Skeletal muscle tissue (tissue), 4 donors: ENCODE data around the gene NUTF2. TPM values are rescaled to one million over a fixed set of nuclear protein-coding genes. Genes with fewer than 3 reads are reported as not detected.

ENCODE experiments used
- H3K27ac ChIP-seq: one replicate; pipeline ENCODE4 v1.7.0; 2013; ENCODE audit warnings: mild to moderate bottlenecking, low read depth, low read length, inconsistent platforms
- H3K27me3 ChIP-seq, 3 donors: one replicate each; pipeline ENCODE4 v1.7.0; 2013; ENCODE audit warnings: low read length in 3 of 3; ENCODE audit not compliant: control insufficient read depth in 3 of 3, insufficient read depth in 3 of 3
- H3K36me3 ChIP-seq, 3 donors: one replicate each; pipeline ENCODE4 v1.7.0; 2013; ENCODE audit warnings: low read length in 3 of 3; ENCODE audit not compliant: control insufficient read depth in 3 of 3, insufficient read depth in 3 of 3
- H3K4me1 ChIP-seq, 3 donors: one replicate each; pipeline ENCODE4 v1.7.0; 2013; ENCODE audit warnings: low read length in 3 of 3, mild to moderate bottlenecking in 3 of 3; ENCODE audit not compliant: control insufficient read depth in 3 of 3, insufficient read depth in 3 of 3
- H3K4me3 ChIP-seq, 3 donors: one replicate each; pipeline ENCODE4 v1.7.0; 2013; ENCODE audit warnings: low read length in 3 of 3
- H3K9ac ChIP-seq, 3 donors: one replicate each; pipeline ENCODE4 v1.7.0; 2013; ENCODE audit warnings: low read length in 3 of 3, mild to moderate bottlenecking in 3 of 3, moderate library complexity in 2 of 3, low read depth in 1 of 3
- H3K9me3 ChIP-seq, 3 donors: one replicate each; pipeline ENCODE4 v1.7.0; 2013; ENCODE audit warnings: low read length in 3 of 3; ENCODE audit not compliant: control insufficient read depth in 3 of 3
- total RNA-seq: library from RNA; depleted of rRNA; stranded (reverse); fragments of >200 nt; gene quantifications from one replicate; pipeline ENCODE4 v1.2.3, GENCODE V29; 2014
- donor health status: Osteomylitis.

Gene NUTF2
- total RNA-seq, 1 donor from 2014 or later = 94.5 TPM

DNA sequence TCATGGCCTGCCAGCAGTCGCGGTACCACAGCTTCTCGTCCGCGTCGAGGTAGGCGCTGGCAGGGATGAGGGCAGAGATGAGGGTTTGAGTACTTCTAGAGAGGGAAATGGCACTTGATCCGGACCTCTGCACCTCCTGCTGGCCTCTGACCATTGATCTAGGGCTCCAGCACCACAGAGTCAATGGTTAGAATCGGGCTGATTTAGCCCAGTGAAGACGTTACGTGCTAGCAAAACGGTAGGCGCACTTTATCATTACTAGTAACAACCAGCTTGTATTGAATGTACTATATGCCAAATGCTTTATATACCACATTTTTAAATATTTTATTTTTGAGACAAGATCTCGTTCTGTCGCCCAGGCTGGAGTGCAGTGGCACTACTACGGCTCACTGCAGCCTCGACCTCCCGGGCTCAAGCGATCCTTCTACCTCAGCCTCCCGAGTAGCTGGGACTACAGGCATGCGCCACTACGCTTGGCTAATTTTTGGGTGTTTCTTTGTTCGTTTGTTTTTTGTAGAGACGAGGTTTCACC is 39.5 kb upstream of the NUTF2 start:
- H3K9ac ChIP-seq = peak overlapping the region in 2 of 3 donors; percentile 67 to 70

DNA sequence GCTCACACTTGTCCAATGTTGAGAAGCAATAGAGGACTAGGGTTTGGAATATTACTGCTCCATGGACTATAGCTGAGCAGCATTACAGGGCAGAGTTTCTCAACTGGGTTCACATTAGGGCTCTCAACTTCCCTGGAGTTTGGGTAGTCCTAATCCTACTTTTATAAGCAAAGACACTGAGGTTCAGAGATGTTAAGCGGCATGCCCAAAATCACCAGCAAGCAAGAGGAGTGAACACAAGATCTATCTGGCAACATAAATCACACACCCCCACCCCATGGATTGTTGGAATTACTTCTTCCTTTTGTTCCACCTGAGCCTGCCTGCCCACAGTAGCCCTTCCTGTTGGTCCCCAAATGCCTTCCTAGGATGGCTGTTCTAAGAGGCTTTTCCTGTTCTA is 34.8 kb upstream of the NUTF2 start:
- H3K9me3 ChIP-seq = no peaks in the 10 kb centered on the region
- H3K27ac ChIP-seq = no peak overlapping the region
- H3K4me3 ChIP-seq = no peak overlapping the region
- no peak overlapping the region for H3K9ac ChIP-seq
- H3K27me3 ChIP-seq = no peaks in the 10 kb centered on the region
- H3K36me3 ChIP-seq = no peaks in the 10 kb centered on the region
- peaks cover 5 to 7% (median 7%) of the 10 kb centered on the region in 3 donors for H3K4me1 ChIP-seq

More for the DNA sequence above, 39.5 kb upstream of the NUTF2 start:
- H3K27ac ChIP-seq = peak overlapping the region; percentile 96
- H3K36me3 ChIP-seq = peaks cover 4 to 16% (median 13%) of the 10 kb centered on the region in 3 donors
- peak overlapping the region; percentile 84 to 90 (median 87) for H3K4me3 ChIP-seq
- H3K27me3 ChIP-seq = no peaks in the 10 kb centered on the region
- H3K9me3 ChIP-seq = no peaks in the 10 kb centered on the region
- H3K4me1 ChIP-seq = peaks cover 17 to 32% (median 20%) of the 10 kb centered on the region in 3 donors

DNA sequence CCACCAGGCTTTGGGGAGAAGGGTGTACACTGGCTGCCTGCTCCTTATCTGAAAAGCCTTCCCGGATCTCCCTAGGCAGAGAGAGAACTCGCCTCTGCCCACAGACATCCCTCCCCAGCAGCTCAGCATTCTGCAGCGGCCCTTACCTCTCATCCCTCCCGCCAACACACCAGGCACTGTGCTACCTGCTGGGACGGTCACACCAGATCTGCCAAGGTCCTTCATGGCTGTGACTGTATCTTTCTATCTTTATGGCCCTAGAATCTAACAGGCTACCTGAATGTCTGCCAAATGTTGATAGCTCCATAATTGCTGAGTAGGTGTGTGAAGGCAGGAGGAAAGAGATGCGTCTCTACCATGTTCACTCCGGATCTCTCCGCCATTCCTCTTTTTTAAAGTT is 32.2 kb upstream of the NUTF2 start:
- H3K4me3 ChIP-seq = no peak overlapping the region
- H3K4me1 ChIP-seq = peaks cover 0 to 2% (median 0%) of the 10 kb centered on the region in 3 donors
- no peaks in the 10 kb centered on the region for H3K9me3 ChIP-seq
- peak overlapping the region in 1 of 3 donors; percentile 16 for H3K9ac ChIP-seq
- H3K27me3 ChIP-seq = no peaks in the 10 kb centered on the region
- no peak overlapping the region for H3K27ac ChIP-seq
- no peaks in the 10 kb centered on the region for H3K36me3 ChIP-seq

DNA sequence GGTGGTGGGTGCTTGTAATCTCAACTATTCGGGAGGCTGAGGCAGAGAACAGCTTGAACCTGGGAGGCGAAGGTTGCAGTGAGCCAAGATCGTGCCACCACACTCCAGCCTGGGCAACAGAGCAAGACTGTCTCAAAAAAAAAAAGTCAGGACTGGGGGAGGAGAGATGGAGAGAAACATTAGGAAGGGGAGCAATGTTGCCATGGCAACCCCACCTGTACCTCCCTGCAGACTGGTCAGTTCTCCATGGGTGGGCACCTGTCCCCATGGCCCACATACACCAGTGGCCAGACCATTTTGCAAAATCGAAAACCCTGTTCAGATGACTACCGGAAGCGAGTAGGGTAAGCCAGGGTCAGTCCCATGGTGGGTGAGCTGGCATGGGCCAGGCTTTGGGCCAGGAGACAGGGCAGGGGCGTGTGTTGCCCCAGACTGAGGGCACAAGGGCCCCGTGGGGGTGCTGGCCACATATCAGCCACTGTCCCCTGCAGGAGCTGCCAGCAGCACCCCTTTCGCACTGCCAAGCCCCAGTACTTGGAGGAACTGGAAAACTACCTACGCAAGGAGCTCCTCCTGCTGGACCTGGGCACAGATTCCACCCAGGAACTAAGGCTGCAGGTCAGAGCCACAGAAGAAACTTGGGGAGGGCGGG is 26.0 kb upstream of the NUTF2 start:
- H3K27me3 ChIP-seq = no peaks in the 10 kb centered on the region
- H3K4me3 ChIP-seq = no peak overlapping the region
- H3K36me3 ChIP-seq = no peaks in the 10 kb centered on the region
- H3K4me1 ChIP-seq = peaks cover 0 to 2% (median 0%) of the 10 kb centered on the region in 3 donors
- H3K27ac ChIP-seq = no peak overlapping the region
- no peak overlapping the region for H3K9ac ChIP-seq
- H3K9me3 ChIP-seq = no peaks in the 10 kb centered on the region

DNA sequence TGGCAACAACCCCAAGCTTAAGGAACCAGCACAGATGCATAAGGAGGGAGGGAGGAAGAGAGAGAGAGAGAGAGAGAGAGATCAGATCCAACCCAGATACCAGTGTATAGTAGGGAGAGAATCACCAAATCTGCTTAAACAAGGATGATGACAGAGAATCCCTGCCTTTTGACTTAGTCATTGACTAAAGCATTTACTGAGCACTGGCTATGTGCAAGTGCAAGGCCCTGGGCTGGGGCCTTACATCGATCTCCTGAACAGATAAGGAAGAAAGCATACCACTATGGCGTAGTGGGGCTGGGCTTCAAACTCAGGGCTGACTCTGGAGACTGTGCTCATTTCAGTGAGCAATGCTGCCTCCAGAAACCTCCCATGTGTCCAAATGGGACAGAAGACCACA is 24.2 kb upstream of the NUTF2 start:
- Histone ChIP-seq H3K9me3 (no peaks in the 10 kb centered on the region), H3K27me3 (no peaks in the 10 kb centered on the region), H3K4me3 (no peak overlapping the region), H3K4me1 (no peaks in the 10 kb centered on the region), H3K36me3 (peaks cover 2 to 10% (median 4%) of the 10 kb centered on the region in 3 donors), H3K27ac (no peak overlapping the region), H3K9ac (no peak overlapping the region)

DNA sequence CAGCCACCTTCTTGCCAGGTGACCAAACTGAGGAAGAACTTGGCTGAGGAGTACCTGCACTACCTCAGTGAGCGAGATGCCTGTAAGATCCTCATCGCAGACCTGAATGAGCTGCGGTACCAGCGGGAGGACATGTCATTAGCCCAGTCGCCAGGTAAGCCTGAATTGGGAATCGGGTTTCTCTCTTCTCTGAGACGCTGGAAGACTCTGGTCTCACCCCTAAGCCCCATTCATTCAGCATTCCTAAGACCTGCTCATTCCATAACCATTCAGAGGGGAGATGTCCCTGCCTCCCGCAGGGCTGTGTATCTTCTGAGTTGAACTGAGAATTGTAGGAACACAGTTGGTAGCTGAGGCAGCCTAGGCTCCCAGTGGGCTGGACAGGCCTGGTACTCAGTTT is 21.6 kb upstream of the NUTF2 start:
- Histone ChIP-seq H3K27ac (no peak overlapping the region), H3K27me3 (no peaks in the 10 kb centered on the region), H3K4me3 (no peak overlapping the region), H3K9me3 (no peaks in the 10 kb centered on the region), H3K9ac (no peak overlapping the region), H3K36me3 (peaks cover 19 to 35% (median 29%) of the 10 kb centered on the region in 3 donors), H3K4me1 (no peaks in the 10 kb centered on the region)

DNA sequence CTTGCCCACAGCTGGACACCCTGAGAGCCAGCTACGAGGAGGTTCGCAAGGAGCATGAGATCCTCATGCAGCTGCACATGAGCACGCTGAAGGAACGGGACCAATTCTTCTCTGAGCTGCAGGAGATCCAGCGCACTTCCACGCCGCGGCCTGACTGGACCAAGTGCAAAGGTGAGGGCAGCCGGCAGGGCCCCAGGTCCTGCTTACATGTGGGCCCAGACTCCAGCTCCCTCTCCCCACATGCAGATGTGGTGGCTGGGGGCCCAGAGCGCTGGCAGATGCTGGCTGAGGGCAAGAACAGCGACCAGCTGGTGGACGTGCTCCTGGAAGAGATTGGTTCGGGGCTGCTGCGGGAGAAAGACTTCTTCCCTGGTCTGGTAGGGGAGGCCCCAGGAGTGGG is 20.8 kb upstream of the NUTF2 start:
- Histone ChIP-seq H3K4me3 (no peak overlapping the region), H3K27me3 (no peaks in the 10 kb centered on the region), H3K9ac (no peak overlapping the region), H3K36me3 (peaks cover 26 to 42% (median 37%) of the 10 kb centered on the region in 3 donors), H3K4me1 (no peaks in the 10 kb centered on the region), H3K27ac (no peak overlapping the region), H3K9me3 (no peaks in the 10 kb centered on the region)

DNA sequence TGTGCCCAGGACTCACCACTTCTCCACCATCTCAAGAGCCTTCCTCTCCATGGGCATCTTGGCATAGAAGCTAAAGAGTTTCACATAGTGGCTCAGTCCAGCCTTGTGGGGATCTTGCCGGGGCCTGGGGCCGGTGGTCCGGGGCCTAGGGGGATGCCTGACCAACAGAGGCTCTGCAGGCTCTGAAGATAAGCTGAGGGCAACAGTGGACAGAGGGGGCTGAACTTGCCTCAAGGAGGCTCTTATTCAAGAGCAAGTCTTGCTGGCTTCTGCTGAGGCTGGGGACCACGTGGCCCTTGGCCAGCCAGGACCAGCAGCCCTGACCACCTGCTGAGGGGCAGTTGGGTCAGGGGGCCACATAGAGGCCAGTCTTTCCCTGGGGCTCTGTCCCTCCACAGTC is 18.1 kb upstream of the NUTF2 start:
- Histone ChIP-seq H3K9ac (no peak overlapping the region), H3K27ac (no peak overlapping the region), H3K27me3 (no peaks in the 10 kb centered on the region), H3K36me3 (peaks cover 40 to 55% (median 46%) of the 10 kb centered on the region in 3 donors), H3K9me3 (no peaks in the 10 kb centered on the region), H3K4me1 (peaks cover 8 to 11% (median 9%) of the 10 kb centered on the region in 3 donors), H3K4me3 (no peak overlapping the region)

DNA sequence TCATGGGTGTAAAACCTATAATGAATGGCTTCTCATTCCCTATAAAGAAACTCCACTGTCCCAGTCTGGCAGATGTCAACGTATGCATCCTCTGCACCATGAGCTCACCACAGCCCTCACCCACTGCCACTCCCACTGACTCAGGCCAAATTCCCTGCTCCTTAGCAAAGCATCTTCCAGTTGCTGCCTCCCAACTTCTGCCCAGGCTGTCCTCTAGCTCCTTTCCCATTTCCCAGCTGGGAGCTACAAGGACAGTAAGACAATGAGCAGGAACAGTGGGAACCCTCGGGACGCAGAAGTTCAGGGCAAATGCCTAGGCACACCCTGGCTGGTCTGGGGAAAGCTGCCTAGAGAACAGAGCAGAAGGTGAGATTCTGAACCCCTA is 13.7 kb upstream of the NUTF2 start:
- H3K4me3 ChIP-seq = peak overlapping the region; percentile 71 to 93 (median 88)
- H3K27ac ChIP-seq = peak overlapping the region; percentile 70
- peaks cover 35 to 39% (median 38%) of the 10 kb centered on the region in 3 donors for H3K36me3 ChIP-seq
- peak overlapping the region; percentile 90 for H3K9ac ChIP-seq
- H3K27me3 ChIP-seq = no peaks in the 10 kb centered on the region
- no peaks in the 10 kb centered on the region for H3K9me3 ChIP-seq
- peaks cover 13 to 17% (median 14%) of the 10 kb centered on the region in 3 donors for H3K4me1 ChIP-seq

DNA sequence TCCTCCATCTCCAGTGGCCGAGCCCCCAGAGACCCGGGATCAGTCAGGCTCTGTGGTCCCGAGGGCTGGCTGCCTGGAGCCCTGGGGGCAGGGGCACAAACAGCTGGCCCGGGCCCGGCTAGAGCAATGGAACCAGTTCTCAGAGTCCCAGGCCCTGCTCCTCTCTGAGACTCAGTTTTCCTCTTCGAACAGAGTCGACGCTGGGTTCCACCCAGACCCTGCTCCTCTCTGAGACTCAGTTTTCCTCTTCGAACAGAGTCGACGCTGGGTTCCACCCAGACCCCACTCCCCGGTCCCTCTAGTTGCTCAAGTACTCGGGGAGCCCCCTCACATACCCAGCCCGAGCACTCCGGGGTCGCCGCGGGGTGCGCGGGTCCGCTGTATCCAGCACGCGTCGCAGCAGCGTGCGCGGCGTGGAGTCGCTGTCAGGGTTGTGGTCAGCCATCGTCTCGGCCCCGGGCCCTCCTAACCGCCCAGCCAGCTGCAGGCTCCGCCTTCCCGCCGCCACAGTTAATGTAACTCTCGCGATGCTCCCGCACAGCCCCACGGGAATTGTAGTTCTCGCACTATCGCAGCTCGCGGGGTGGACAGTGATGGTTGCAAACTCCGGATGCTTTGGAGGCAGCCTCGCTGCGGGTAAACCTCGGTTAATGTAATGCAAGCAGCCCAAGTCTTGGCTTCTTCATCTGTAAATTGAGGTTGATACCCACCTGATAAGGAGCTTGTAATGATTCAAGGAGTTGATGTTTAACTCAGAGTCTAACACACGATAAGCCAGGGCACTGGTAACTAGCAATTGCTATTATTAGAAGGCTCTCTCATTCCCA is 13.1 kb upstream of the NUTF2 start:
- peak overlapping the region; percentile 90 for H3K9ac ChIP-seq
- H3K4me3 ChIP-seq = peak overlapping the region; percentile 71 to 93 (median 88)
- H3K27me3 ChIP-seq = no peaks in the 10 kb centered on the region
- H3K36me3 ChIP-seq = peaks cover 30 to 34% (median 32%) of the 10 kb centered on the region in 3 donors
- no peaks in the 10 kb centered on the region for H3K9me3 ChIP-seq
- peaks cover 13 to 17% (median 14%) of the 10 kb centered on the region in 3 donors for H3K4me1 ChIP-seq
- H3K27ac ChIP-seq = peak overlapping the region; percentile 70
